Activated CD8-positive, alpha-beta T cell treated with anti-CD3 and anti-CD28 coated beads for 36 hours (primary cell): ENCODE measurements around the gene ITPR3. TPM values are rescaled to one million over a fixed set of nuclear protein-coding genes. Genes with fewer than 3 reads are reported as not detected.

ENCODE experiments used
- ATAC-seq: fragments of 200-7000 bp; cut with Tn5 transposase; one replicate; pipeline ENCODE4 v1.10.0; 2021; ENCODE audit warnings: mild to moderate bottlenecking, moderate library complexity
- CTCF ChIA-PET: fragments of 350-600 bp; sonication (Branson Sonifier 250); formaldehyde crosslinking; loops from one replicate; lab custom pipeline; 2021; ENCODE audit warnings: antibody characterized with exemption; lab: Charles Lee
- POLR2A ChIA-PET: fragments of 350-600 bp; sonication (Branson Sonifier 250); formaldehyde crosslinking; loops from one replicate; lab custom pipeline; 2021; ENCODE audit warnings: antibody characterized with exemption; lab: Charles Lee
- DNase-seq: peaks from one replicate; pipeline ENCODE4 v3.0.0-alpha.2; 2020
- H3K27ac Mint-ChIP-seq: one replicate; pipeline ENCODE4 v1.8.0; 2021; ENCODE audit warnings: mild to moderate bottlenecking, mixed read lengths
- H3K27me3 Mint-ChIP-seq: one replicate; pipeline ENCODE4 v1.8.0; 2021; ENCODE audit warnings: mixed read lengths
- H3K36me3 Mint-ChIP-seq: one replicate; pipeline ENCODE4 v1.8.0; 2021; ENCODE audit warnings: low read depth, mixed read lengths
- H3K4me1 Mint-ChIP-seq: one replicate; pipeline ENCODE4 v1.8.0; 2021; ENCODE audit warnings: low read depth, mixed read lengths
- H3K4me3 Mint-ChIP-seq: one replicate; pipeline ENCODE4 v1.8.0; 2021; ENCODE audit warnings: mild to moderate bottlenecking, moderate library complexity, mixed read lengths
- H3K9me3 Mint-ChIP-seq: one replicate; pipeline ENCODE4 v1.8.0; 2021; ENCODE audit warnings: mixed read lengths
- CTCF ChIP-seq: fragments of 200-600 bp; IDR thresholded peaks from one replicate; pipeline ENCODE4 v1.8.0; 2022; ENCODE audit warnings: antibody characterized with exemption, mild to moderate bottlenecking
- intact Hi-C: fragments of 100-400 bp; cut with micrococcal nuclease; formaldehyde crosslinking; loops from one replicate; pipeline ENCODE4 v1.10.0; 2022
- total RNA-seq, 2 experiments: library from RNA; stranded (reverse); gene quantifications; one replicate each; pipeline ENCODE4 v1.2.3, GENCODE V29; 2021

The ITPR3 gene
- total RNA-seq, 2 experiments from 2014 or later = 36.6 to 38.0 TPM

GRCh38 chr6:33716379-33716778 is 95.3 kb downstream of the ITPR3 start:
- ATAC-seq = no peak
- no peak for DNase-seq
- ChIA-PET POLR2A (no interaction called here), CTCF (interaction anchor here (1.3 to 1.9 kb wide), 2 partner anchors 27 to 55 kb away, joined by 3 to 4 read pairs; no protein-coding TSS in a partner anchor)
- Mint-ChIP-seq H3K27ac (no peak overlapping the region), H3K36me3 (no peaks in the 10 kb centered on the region), H3K27me3 (peaks cover 3% of the 10 kb centered on the region), H3K4me1 (peaks cover 4% of the 10 kb centered on the region), H3K9me3 (no peaks in the 10 kb centered on the region), H3K4me3 (no peak overlapping the region)
- intact Hi-C loops = no loop called here
- TF ChIP-seq CTCF = no peak

GRCh38 chr6:33716890-33717632 is 95.9 kb downstream of the ITPR3 start:
- ChIA-PET CTCF (interaction anchor here (1.9 kb wide), 1 partner anchor 27 kb away, joined by 4 read pairs; no protein-coding TSS in a partner anchor), POLR2A (no interaction called here)
- H3K4me3 Mint-ChIP-seq = no peak overlapping the region
- H3K27me3 Mint-ChIP-seq = peaks cover 3% of the 10 kb centered on the region
- intact Hi-C loops = no loop called here
- H3K36me3 Mint-ChIP-seq = no peaks in the 10 kb centered on the region
- H3K9me3 Mint-ChIP-seq = no peaks in the 10 kb centered on the region
- no peak for TF ChIP-seq CTCF
- ATAC-seq (no peak), DNase-seq (no peak)
- H3K27ac Mint-ChIP-seq = no peak overlapping the region
- H3K4me1 Mint-ChIP-seq = peaks cover under 1% of the 10 kb centered on the region

DNA sequence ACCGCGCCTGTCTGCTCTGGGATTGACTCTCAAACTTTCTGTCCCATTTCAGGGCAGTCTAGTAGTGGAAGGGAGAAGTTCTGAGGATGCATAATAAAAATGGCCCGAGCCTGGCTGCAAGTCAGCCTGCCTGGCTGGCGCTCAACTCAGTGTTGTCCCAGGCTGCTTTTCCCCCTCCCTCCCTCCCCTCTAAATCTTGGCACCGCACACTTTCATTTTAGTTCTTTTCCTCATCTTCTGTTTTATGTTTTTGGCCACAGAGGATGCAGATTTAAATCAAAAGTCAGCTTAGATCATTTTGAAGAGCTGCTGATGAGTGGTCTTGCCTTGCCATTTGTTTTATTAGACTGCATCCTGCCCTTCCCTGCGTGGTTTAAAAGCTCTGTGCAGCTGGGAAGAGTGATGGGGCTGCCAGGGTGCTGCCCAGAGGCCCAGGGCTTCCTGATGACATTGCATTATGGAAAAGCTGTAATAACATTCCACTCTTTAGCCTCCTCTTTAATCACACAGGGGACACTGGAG is 96.9 kb downstream of the ITPR3 start:
- Mint-ChIP-seq H3K4me3 (no peak overlapping the region), H3K9me3 (no peaks in the 10 kb centered on the region), H3K36me3 (no peaks in the 10 kb centered on the region), H3K4me1 (no peaks in the 10 kb centered on the region), H3K27ac (no peak overlapping the region), H3K27me3 (peaks cover 3% of the 10 kb centered on the region)
- no peak for ATAC-seq
- CTCF ChIA-PET = no interaction called here
- no peak for DNase-seq
- TF ChIP-seq CTCF = no peak
- intact Hi-C loops = no loop called here
- POLR2A ChIA-PET = no interaction called here

DNA sequence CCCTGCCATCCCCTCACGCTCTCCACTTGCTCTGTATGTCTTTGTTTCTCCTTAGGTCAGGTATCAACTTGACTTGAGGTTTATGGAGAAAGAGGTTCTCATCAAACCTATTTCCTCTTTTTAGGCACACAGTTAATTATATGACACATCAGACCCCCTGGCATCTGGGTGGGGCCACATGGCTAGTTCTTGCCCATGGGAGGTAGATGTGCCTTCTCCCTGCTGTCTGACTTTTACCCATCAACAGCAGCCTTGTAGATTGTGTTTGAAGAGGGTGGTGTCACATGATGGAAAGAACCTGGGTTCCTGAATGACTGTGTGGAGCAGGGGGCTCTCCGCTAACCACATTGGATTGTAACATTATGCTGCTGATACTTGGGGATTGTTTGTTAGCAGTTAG is 97.6 kb downstream of the ITPR3 start:
- ChIA-PET CTCF (no interaction called here), POLR2A (no interaction called here)
- H3K4me1 Mint-ChIP-seq = peaks cover 3% of the 10 kb centered on the region

More for the DNA sequence above, 97.6 kb downstream of the ITPR3 start:
- DNase-seq (no peak), ATAC-seq (no peak)
- Mint-ChIP-seq H3K4me3 (no peak overlapping the region), H3K36me3 (no peaks in the 10 kb centered on the region), H3K27ac (no peak overlapping the region), H3K9me3 (no peaks in the 10 kb centered on the region), H3K27me3 (peaks cover 3% of the 10 kb centered on the region)
- intact Hi-C loops = no loop called here
- no peak for TF ChIP-seq CTCF
